KOPT-K1 (cell line): Measurements from ENCODE around the gene C1orf53.

Source experiments
- H3K27ac ChIP-seq: fragments of 200-600 bp; sonication (generic); 2 replicates; pipeline ENCODE4 v1.5.1; 2016; ENCODE audit warnings: antibody characterized with exemption, mild to moderate bottlenecking, low read depth, low read length; ENCODE audit not compliant: poor library complexity, severe bottlenecking
- H3K36me3 ChIP-seq: fragments of 200-600 bp; sonication (generic); 2 replicates; pipeline ENCODE4 v1.5.1; 2017; ENCODE audit warnings: antibody characterized with exemption, mild to moderate bottlenecking, low read length, moderate library complexity; ENCODE audit not compliant: insufficient read depth
- H3K9me3 ChIP-seq: fragments of 200-600 bp; sonication (generic); 2 replicates; pipeline ENCODE4 v1.5.1; 2017; ENCODE audit warnings: antibody characterized with exemption, low read length, mild to moderate bottlenecking; ENCODE audit not compliant: insufficient read depth, poor library complexity, severe bottlenecking

C1orf53 gene

DNA sequence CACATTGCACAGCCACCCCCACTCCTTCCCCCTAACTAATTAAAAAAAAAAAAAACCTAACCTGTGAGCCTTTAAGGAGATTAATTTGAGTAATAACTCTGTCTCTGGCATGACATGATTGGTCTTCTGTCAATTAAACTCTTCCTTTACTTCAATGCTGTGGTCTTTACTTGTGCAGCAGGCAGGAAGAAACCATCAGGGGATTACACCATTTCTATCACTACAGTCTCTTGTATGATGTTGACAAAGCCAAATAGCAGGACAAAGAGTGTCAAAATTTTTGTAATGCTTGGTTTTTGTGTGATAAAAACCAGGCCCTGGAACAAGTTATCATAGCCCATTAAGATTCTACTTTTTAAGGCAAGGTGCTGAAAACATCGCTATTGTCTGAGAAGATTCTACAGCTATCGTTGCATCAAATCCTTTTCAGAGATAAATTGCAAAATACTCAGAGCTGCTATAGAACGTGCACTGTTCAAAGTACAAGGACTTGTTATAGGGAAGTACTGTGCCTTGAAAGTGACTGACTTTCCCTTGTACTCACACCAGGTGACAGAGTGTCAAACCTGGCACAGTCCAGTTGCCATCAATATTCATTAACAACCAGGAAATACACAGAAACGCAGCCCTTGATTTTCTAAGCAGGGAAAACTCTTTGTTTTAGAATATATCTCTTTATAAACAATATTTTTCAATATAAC lies 52.4 kb downstream of the C1orf53 start:
- Histone ChIP-seq H3K9me3 (no peaks in the 10 kb centered on the region), H3K36me3 (no peaks in the 10 kb centered on the region)

DNA sequence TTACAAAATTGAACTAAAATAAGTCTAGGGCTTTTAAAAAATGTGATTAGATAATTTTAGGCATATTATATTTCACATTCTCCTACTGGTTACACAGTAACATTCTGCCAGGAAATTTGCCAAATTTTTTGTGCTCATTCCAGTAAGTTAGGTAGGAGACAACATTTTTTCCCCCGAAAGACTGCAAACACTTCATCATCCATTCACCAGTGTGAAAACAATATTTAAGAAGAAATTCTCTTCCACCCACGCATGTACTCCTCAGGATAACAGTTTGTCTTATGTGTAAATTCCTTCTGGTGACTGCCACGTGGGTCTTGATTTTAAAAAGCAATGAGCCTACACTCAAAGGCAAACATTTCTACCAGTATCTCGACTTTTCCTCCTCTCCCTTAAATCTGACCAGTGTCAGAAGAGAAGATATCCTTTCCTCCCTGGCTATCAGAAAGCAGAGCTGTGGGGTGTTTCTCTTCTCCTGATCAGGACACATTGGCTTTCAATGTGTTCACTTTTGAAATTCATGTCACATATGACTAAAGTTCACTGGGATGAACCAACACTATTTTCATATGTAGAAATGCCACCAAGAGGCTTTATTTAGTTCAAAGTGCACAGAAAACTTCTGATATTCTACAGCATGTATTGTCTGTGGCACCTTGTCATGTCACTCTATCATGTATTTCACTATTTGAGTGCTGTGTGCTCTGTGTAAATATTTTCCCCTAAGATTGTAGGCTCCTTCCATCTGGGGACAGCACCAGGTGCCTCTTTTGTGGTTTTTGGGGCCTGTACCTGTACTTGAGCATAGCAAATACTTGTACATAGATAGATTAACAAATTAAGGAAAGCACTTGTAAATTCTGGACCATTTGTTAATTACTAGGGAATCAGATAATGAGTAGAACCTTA lies 53.3 kb downstream of the C1orf53 start:
- Histone ChIP-seq H3K27ac (no peak overlapping the region), H3K9me3 (no peaks in the 10 kb centered on the region), H3K36me3 (no peaks in the 10 kb centered on the region)

More for the DNA sequence above, 52.4 kb downstream of the C1orf53 start:
- no peak overlapping the region for H3K27ac ChIP-seq
